Osteocyte (in vitro differentiated cells): ENCODE data around the gene BAX. TPM values are rescaled to one million over a fixed set of nuclear protein-coding genes. Genes with fewer than 3 reads are reported as not detected.

Experiments
- DNase-seq: peaks from one replicate; pipeline ENCODE4 v3.0.0; 2021; ENCODE audit warnings: mixed read lengths; ENCODE audit not compliant: unreplicated experiment; ENCODE audit errors: extremely low spot score
- H3K27ac Mint-ChIP-seq: one replicate; pipeline ENCODE4 v1.8.0; 2021; ENCODE audit warnings: mild to moderate bottlenecking, mixed read lengths; ENCODE audit not compliant: unreplicated experiment
- H3K27me3 Mint-ChIP-seq: one replicate; pipeline ENCODE4 v1.8.0; 2021; ENCODE audit warnings: mixed read lengths; ENCODE audit not compliant: unreplicated experiment
- H3K36me3 Mint-ChIP-seq: one replicate; pipeline ENCODE4 v1.8.0; 2021; ENCODE audit warnings: mixed read lengths; ENCODE audit not compliant: unreplicated experiment
- H3K4me1 Mint-ChIP-seq: one replicate; pipeline ENCODE4 v1.8.0; 2021; ENCODE audit warnings: mixed read lengths; ENCODE audit not compliant: unreplicated experiment
- H3K4me3 Mint-ChIP-seq: one replicate; pipeline ENCODE4 v1.8.0; 2021; ENCODE audit warnings: mild to moderate bottlenecking, moderate library complexity, mixed read lengths; ENCODE audit not compliant: unreplicated experiment
- H3K9me3 Mint-ChIP-seq: one replicate; pipeline ENCODE4 v1.8.0; 2021; ENCODE audit warnings: mixed read lengths; ENCODE audit not compliant: unreplicated experiment
- CTCF ChIP-seq: fragments of 200-600 bp; sonication (generic); IDR thresholded peaks from 2 replicates; pipeline ENCODE4 v1.5.0; 2021; ENCODE audit warnings: antibody characterized with exemption, mild to moderate bottlenecking, moderate library complexity
- microRNA-seq: library from miRNA; unstranded; fragments of <30 nt; microRNA quantifications from one replicate; pipeline ENCODE4 v1.1.0, GENCODE V29; 2020; ENCODE audit not compliant: unreplicated experiment
- total RNA-seq: library from RNA; stranded (reverse); gene quantifications from 2 replicates; pipeline ENCODE4 v1.2.1, GENCODE V29; 2021

BAX gene
- total RNA-seq, 1 donor from 2014 or later: 154 TPM

GRCh38 chr19:49009828-49010227 lies 55.2 kb downstream of the BAX start:
- Mint-ChIP-seq H3K4me3 (no peak overlapping the region), H3K4me1 (no peaks in the 10 kb centered on the region), H3K27me3 (no peaks in the 10 kb centered on the region), H3K36me3 (peaks cover 13% of the 10 kb centered on the region), H3K9me3 (no peaks in the 10 kb centered on the region), H3K27ac (no peak overlapping the region)
- no peak for TF ChIP-seq CTCF
- DNase-seq: no peak

GRCh38 chr19:49010453-49010852 lies 55.8 kb downstream of the BAX start:
- Mint-ChIP-seq H3K27ac (no peak overlapping the region), H3K27me3 (no peaks in the 10 kb centered on the region), H3K4me3 (no peak overlapping the region), H3K9me3 (no peaks in the 10 kb centered on the region), H3K36me3 (peaks cover 15% of the 10 kb centered on the region), H3K4me1 (no peaks in the 10 kb centered on the region)
- no peak for TF ChIP-seq CTCF
- no peak for DNase-seq

GRCh38 chr19:49011194-49011593 lies 56.5 kb downstream of the BAX start:
- no peak overlapping the region for H3K4me3 Mint-ChIP-seq

More at GRCh38 chr19:49011194-49011593, 56.5 kb downstream of the BAX start:
- H3K9me3 Mint-ChIP-seq: no peaks in the 10 kb centered on the region
- peaks cover 19% of the 10 kb centered on the region for H3K36me3 Mint-ChIP-seq
- no peaks in the 10 kb centered on the region for H3K27me3 Mint-ChIP-seq
- H3K4me1 Mint-ChIP-seq: no peaks in the 10 kb centered on the region
- no peak for TF ChIP-seq CTCF
- DNase-seq: no peak
- H3K27ac Mint-ChIP-seq: no peak overlapping the region

Small RNA genes lying within 50 kb of the gene (microRNA-seq; reads per million reads assigned to microRNA genes)
- gene MIR6798: not detected

Other genes with a start within 250 kb of the BAX start
- gene MAMSTR, start 235.2 kb upstream of the BAX start, total RNA-seq: 1.3 and 1.8 TPM in 2 replicates
- gene RASIP1, start 214.3 kb upstream of the BAX start, total RNA-seq: 0.43 and 0.57 TPM in 2 replicates
- not detected in 2 replicates for gene IZUMO1, start 208.0 kb upstream of the BAX start, total RNA-seq
- gene FUT1, start 202.2 kb upstream of the BAX start, total RNA-seq: 0.11 TPM in 1 of 2 replicates, not detected in the other
- gene FGF21, start 199.4 kb upstream of the BAX start, total RNA-seq: not detected in 2 replicates
- 48.5 and 50.5 TPM in 2 replicates for gene BCAT2, start 143.8 kb upstream of the BAX start, total RNA-seq
- gene HSD17B14, start 118.4 kb upstream of the BAX start, total RNA-seq: 23.9 and 29.1 TPM in 2 replicates
- 31.0 and 40.0 TPM in 2 replicates for gene PLEKHA4, start 86.3 kb upstream of the BAX start, total RNA-seq
- 96.5 and 118 TPM in 2 replicates for gene PPP1R15A, start 82.5 kb upstream of the BAX start, total RNA-seq
- not detected in 2 replicates for gene TULP2, start 56.1 kb upstream of the BAX start, total RNA-seq
- 260 and 264 TPM in 2 replicates for gene NUCB1, start 54.6 kb upstream of the BAX start, total RNA-seq
- gene DHDH, start 21.2 kb upstream of the BAX start, total RNA-seq: 0.67 TPM in 1 of 2 replicates, not detected in the other
- 2,724 and 2,792 TPM in 2 replicates for gene FTL, start 10.4 kb downstream of the BAX start, total RNA-seq
- gene GYS1, start 38.4 kb downstream of the BAX start, total RNA-seq: 37.6 and 42.2 TPM in 2 replicates
- 61.2 and 64.2 TPM in 2 replicates for gene RUVBL2, start 39.0 kb downstream of the BAX start, total RNA-seq
- not detected in 2 replicates for gene LHB, start 62.2 kb downstream of the BAX start, total RNA-seq
- gene CGB3, start 69.5 kb downstream of the BAX start, total RNA-seq: not detected in 2 replicates
- gene CGB2, start 77.0 kb downstream of the BAX start, total RNA-seq: not detected in 2 replicates
- not detected in 2 replicates for gene CGB1, start 82.0 kb downstream of the BAX start, total RNA-seq
- gene CGB5, start 89.0 kb downstream of the BAX start, total RNA-seq: not detected in 2 replicates
- not detected in 2 replicates for gene CGB8, start 94.2 kb downstream of the BAX start, total RNA-seq
- gene CGB7, start 102.9 kb downstream of the BAX start, total RNA-seq: 0.16 TPM in 1 of 2 replicates, not detected in the other
- not detected in 2 replicates for gene NTF4, start 109.9 kb downstream of the BAX start, total RNA-seq
- not detected in 2 replicates for gene KCNA7, start 117.8 kb downstream of the BAX start, total RNA-seq
- gene SNRNP70, start 130.6 kb downstream of the BAX start, total RNA-seq: 277 and 286 TPM in 2 replicates
- gene LIN7B, start 159.5 kb downstream of the BAX start, total RNA-seq: 7.9 and 9.9 TPM in 2 replicates
- 1.8 and 3.4 TPM in 2 replicates for gene C19orf73, start 164.3 kb downstream of the BAX start, total RNA-seq
- 6.6 and 9.5 TPM in 2 replicates for gene PPFIA3, start 164.7 kb downstream of the BAX start, total RNA-seq
- gene HRC, start 200.5 kb downstream of the BAX start, total RNA-seq: not detected in 2 replicates
- gene TRPM4, start 202.9 kb downstream of the BAX start, total RNA-seq: 28.5 and 28.7 TPM in 2 replicates